ENCODE measurements around the gene USP10. TPM values are rescaled to one million over a fixed set of nuclear protein-coding genes. Genes with fewer than 3 reads are reported as not detected.

The USP10 gene
- total RNA-seq, 4 donors from 2014 or later = 61.1 to 103 (median 74.4) TPM

DNA sequence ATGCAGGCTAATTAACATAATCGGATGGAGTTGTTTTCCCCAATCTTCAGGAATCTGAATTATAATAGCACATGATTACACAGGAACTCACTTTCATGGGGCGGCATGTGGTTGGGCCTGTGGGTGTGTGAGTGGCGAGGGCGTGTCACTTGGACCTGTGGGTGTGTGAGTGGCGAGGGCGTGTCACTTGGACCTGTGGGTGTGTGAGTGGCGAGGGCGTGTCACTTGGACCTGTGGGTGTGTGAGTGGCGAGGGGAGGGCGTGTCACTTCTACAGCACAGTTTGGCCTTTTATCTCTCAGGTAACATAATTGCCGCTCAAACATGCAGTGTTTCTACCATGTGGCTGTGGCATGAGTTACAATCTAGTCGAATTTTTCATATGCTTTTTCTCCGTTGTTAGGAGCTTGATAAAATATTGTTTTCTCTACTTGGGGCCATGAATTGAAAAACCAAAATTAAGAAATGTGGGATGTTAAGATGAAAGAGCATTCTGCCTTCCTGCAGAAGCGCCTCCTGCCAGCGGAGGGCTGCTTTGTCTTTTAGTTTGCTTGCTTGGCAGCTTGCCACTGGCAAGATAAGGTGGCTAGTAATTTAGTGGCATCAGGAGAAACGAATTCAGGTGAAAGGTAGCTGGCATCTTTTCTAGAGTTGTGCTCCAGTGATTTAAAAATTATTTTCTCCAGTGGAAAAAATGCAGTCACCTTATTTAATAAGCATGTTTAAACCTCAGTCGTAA, 36.2 kb downstream of the USP10 start:
- TF ChIP-seq, protein P1, sequence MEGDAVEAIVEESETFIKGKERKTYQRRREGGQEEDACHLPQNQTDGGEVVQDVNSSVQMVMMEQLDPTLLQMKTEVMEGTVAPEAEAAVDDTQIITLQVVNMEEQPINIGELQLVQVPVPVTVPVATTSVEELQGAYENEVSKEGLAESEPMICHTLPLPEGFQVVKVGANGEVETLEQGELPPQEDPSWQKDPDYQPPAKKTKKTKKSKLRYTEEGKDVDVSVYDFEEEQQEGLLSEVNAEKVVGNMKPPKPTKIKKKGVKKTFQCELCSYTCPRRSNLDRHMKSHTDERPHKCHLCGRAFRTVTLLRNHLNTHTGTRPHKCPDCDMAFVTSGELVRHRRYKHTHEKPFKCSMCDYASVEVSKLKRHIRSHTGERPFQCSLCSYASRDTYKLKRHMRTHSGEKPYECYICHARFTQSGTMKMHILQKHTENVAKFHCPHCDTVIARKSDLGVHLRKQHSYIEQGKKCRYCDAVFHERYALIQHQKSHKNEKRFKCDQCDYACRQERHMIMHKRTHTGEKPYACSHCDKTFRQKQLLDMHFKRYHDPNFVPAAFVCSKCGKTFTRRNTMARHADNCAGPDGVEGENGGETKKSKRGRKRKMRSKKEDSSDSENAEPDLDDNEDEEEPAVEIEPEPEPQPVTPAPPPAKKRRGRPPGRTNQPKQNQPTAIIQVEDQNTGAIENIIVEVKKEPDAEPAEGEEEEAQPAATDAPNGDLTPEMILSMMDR (IDR thresholded peaks at IDR 0.05 in 4 of 5, conservative IDR thresholded peaks at IDR 0.05 in 1 of 5) = no peak
- no peak for TF ChIP-seq POLR2A (IDR thresholded peaks at IDR 0.05)
- intact Hi-C loops (cut with DNase I; ENCODE audit: low total_unique reads) = no loop called here
- no peaks in the 10 kb centered on the region for H3K27me3 ChIP-seq
- in situ Hi-C loops (cut with MboI; ENCODE audit: low sequenced_read_pairs in 4 of 4) = loop anchor here in 1 of 4 donors (10.0 kb wide), 1 partner anchor 221 kb away; no protein-coding TSS in a partner anchor
- no peak overlapping the region for H3K4me3 ChIP-seq
- H3K27ac ChIP-seq = no peak overlapping the region
- DNase-seq (no peak), ATAC-seq (no peak)
- peaks cover 27% of the 10 kb centered on the region in 2 donors for H3K4me1 ChIP-seq
- no peaks in the 10 kb centered on the region for H3K36me3 ChIP-seq
- no peaks in the 10 kb centered on the region for H3K9me3 ChIP-seq

DNA sequence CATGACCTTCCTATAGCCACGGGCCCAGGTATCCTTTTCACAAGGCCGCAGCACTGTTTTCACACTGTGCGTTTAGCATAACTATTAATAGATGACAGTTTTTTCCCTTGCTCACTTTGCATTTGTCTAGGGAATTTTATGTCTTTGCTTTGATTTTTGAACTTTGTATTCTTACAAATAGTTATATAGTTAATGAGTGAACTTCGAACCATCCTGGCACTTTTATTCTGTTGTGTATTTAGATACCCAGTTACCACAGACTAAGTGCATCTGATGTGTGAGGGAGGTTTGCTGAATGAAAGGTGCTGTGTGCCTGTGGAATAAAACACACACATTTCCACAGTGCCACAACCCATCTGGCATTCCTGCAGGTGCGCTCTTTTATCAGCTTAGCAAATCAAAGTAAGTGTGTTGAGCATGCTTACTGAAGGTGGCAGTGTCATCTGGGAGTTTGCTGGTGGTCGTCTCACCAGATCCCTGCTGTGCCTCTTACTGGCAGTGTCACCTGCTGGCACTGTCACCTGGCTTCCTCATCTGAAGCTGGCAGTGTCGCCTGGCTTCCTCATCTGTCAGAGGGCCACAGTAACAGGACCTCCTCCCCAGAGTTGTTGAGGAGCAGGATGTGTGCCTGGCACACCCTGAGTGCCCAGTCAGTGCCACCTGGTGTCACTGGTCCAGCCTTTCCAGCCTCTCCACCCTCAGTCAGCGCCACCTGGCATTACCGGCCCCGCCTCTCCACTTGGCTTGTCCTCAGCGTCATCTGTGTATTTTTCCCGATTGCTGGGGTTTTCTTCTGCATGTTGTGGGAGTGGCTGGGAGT, 37.6 kb downstream of the USP10 start:
- Histone ChIP-seq H3K36me3 (no peaks in the 10 kb centered on the region), H3K27me3 (no peaks in the 10 kb centered on the region), H3K4me3 (no peak overlapping the region), H3K27ac (peak overlapping the region in 2 of 4 donors; percentile 28 to 48), H3K4me1 (peaks cover 26 to 39% of the 10 kb centered on the region in 2 donors), H3K9me3 (no peaks in the 10 kb centered on the region)
- intact Hi-C loops (cut with DNase I; ENCODE audit: low total_unique reads) = loop anchor here (1.0 to 2.0 kb wide), 3 partner anchors 65 to 225 kb away; no protein-coding TSS in a partner anchor
- peak in 1 of 2 donors; percentile 16 for ATAC-seq
- no peak for DNase-seq
- TF ChIP-seq, protein P1 (IDR thresholded peaks at IDR 0.05 in 4 of 5, conservative IDR thresholded peaks at IDR 0.05 in 1 of 5) = no peak
- TF ChIP-seq POLR2A (IDR thresholded peaks at IDR 0.05) = no peak
- in situ Hi-C loops (cut with MboI; ENCODE audit: low sequenced_read_pairs in 4 of 4) = loop anchor here in 1 of 4 donors (10.0 kb wide), 1 partner anchor 223 kb away; no protein-coding TSS in a partner anchor

DNA sequence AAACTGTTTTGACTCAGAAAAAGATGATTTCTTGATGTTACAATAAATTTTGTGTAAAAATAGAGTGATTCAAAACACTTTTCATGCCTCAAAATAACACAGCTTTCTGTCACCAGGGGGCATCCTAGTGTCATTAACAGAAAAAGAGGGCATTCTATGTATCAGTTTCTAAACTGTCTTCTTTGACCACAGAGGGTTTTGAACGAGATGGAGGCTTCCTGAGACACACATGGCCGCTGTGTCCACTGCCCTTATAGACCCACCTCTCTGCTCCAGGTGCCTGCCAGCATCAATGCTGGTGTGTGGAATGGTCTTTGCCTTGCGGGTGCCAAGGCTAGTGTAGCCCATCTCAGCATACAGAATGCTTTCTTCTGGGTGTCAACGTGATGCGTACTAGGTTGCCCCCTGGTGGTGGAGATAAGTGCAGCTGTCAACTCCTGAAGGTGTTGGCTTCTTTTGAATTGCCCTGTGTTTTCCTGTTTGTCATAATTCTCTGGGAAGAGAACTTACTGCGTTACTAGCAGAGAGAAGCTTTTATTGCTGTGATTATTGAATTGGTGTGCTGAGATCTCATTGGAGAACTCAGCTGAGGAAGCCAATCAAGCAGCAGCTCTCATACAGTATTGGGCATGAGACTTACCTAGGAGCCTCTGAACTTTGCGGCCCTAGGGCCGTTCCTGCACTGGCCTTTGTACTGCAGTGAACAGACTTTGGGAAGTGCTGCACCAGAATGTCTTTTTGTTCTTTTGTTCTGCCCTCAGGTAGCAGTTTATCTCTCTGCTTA, 38.6 kb downstream of the USP10 start:
- Histone ChIP-seq H3K27ac (no peak overlapping the region), H3K9me3 (no peaks in the 10 kb centered on the region), H3K4me3 (no peak overlapping the region), H3K4me1 (peaks cover 24 to 46% of the 10 kb centered on the region in 2 donors), H3K27me3 (no peaks in the 10 kb centered on the region), H3K36me3 (no peaks in the 10 kb centered on the region)
- intact Hi-C loops (cut with DNase I; ENCODE audit: low total_unique reads) = loop anchor here (1.0 to 2.0 kb wide), 3 partner anchors 66 to 226 kb away; no protein-coding TSS in a partner anchor
- no peak for TF ChIP-seq POLR2A (IDR thresholded peaks at IDR 0.05)
- TF ChIP-seq, protein P1 (IDR thresholded peaks at IDR 0.05 in 4 of 5, conservative IDR thresholded peaks at IDR 0.05 in 1 of 5) = peak; percentile 57 to 89 (median 82)
- DNase-seq = peak; percentile 49 to 65
- in situ Hi-C loops (cut with MboI; ENCODE audit: low sequenced_read_pairs in 4 of 4) = loop anchor here in 1 of 4 donors (10.0 kb wide), 1 partner anchor 224 kb away; no protein-coding TSS in a partner anchor
- peak; percentile 64 to 79 for ATAC-seq
